NB4 (cell line): Measurements from ENCODE around the gene GDI2.

Experiments used
- DNase-seq: peaks from one replicate; pipeline ENCODE4 v3.0.0; 2010; ENCODE audit warnings: low read depth
- H3K4me3 ChIP-seq: one replicate; pipeline ENCODE4 v1.5.1; 2011; ENCODE audit warnings: mild to moderate bottlenecking, low read depth, low read length, moderate library complexity
- CTCF ChIP-seq: IDR thresholded peaks from one replicate; pipeline ENCODE4 v1.5.1; 2012; ENCODE audit warnings: low read depth, low read length
- MAX ChIP-seq: IDR thresholded peaks from 2 replicates; pipeline ENCODE4 v1.6.1; 2011; ENCODE audit warnings: low read depth, low read length
- MYC ChIP-seq: IDR thresholded peaks from 2 replicates; pipeline ENCODE4 v1.6.1; 2011; ENCODE audit warnings: low read depth, low read length
- POLR2A ChIP-seq: IDR thresholded peaks from 2 replicates; pipeline ENCODE4 v1.6.1; 2011; ENCODE audit warnings: mild to moderate bottlenecking; ENCODE audit not compliant: insufficient read length; ENCODE audit errors: extremely low read depth

Gene GDI2

DNA sequence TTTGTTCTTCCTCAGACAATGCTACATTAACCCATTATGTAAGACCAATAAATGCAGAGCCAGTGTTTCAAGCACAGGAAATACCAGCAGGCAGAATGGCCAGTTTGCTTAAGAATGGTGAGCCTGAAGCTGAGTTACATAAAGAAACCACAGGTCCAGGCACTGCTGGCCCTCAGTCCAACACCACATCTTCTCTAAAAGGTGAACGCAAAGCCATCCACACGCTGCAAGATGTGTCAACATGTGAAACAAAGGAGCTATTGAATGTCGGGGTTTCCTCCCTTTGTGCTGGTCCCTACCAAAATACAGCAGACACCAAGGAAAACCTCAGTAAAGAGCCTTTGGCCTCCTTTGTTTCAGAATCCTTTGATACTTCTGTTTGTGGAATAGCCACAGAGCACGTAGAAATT, 64.8 kb downstream of the GDI2 start:
- TF ChIP-seq MAX (no peak), CTCF (no peak), POLR2A (no peak), MYC (no peak)
- H3K4me3 ChIP-seq = no peak overlapping the region
- no peak for DNase-seq

DNA sequence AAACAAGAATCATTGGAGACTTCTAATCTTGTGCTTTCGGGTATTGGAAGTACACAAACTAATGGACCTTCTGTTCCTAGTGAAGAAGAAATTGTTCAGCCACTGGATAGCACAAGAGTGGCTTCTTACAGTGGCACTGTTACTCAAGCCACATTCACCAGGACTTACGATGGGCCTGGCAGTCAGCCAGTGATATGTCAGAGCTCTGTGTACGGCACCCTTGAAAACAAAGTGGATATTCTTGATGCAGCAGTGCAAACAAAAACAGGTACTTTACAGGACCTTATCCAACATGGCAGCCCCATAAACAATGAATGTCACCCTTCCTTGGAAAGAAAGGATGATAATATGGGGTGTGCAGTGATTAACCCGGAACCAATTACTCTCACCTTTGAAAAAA, 67.0 kb downstream of the GDI2 start:
- no peak for DNase-seq
- TF ChIP-seq CTCF = no peak
- no peak for TF ChIP-seq MAX
- TF ChIP-seq MYC = no peak
- TF ChIP-seq POLR2A = no peak

DNA sequence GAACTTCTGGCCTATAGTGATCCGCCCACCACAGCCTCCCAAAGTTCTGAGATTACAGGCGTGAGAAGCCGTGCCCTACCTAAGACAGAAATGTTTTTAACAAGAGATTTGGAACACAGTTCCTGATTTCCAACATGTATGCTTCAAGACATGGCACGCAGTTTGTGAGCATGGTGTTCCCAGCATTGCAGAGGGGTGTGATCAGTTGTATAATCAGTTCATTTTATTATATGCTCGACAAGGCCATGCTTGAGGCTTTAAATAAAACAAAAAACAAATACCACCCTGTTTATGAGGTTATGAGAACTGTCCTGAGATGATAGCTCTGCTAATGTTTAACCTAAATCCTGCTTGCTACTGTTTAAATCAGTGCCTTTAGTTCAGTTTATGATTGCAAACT, 68.4 kb downstream of the GDI2 start:
- TF ChIP-seq POLR2A (no peak), CTCF (no peak), MYC (no peak), MAX (no peak)
- DNase-seq = no peak
- H3K4me3 ChIP-seq = no peak overlapping the region

More for the DNA sequence above, 67.0 kb downstream of the GDI2 start:
- no peak overlapping the region for H3K4me3 ChIP-seq

DNA sequence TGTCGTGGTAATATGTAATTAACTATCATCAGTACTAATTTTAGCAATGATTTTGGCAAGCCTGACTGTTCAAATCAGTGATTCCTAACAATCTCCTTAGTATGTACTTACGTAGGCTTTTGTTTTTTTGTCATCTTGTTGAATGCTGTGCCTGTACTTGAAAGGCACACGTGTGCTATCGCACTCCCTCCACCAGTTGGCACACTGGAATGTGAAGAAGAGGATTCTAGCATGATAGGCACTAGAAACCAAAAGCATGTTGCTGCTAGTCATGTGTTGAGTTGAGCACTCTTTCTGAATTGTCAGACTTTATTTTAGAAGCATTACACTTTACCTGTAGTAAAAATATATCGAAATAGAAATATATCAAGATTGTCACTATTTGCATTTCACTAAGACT, 69.5 kb downstream of the GDI2 start:
- TF ChIP-seq CTCF (no peak), MAX (no peak), POLR2A (no peak), MYC (no peak)
- no peak overlapping the region for H3K4me3 ChIP-seq
- DNase-seq = no peak

DNA sequence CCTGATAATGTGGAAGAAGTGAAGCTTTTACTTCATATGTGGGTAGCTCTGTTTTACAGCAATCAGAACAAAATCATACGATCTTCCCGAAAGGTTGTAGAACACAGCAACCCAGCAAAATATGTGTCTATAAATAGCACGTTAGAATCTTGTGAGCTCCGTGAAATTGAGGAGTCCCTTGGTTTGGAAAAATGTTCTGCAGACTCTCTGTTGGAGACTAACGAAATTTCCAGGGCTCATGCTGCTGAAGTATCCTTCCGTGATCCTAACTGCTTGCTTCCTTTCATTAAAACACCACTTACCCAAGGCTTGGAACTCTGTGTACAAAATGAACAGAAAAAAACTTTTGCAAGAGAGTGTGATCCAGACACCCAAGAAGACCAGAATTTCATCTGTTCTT, 71.1 kb downstream of the GDI2 start:
- DNase-seq = no peak
- no peak for TF ChIP-seq CTCF
- no peak for TF ChIP-seq MYC
- no peak for TF ChIP-seq MAX
- TF ChIP-seq POLR2A = no peak
- no peak overlapping the region for H3K4me3 ChIP-seq

DNA sequence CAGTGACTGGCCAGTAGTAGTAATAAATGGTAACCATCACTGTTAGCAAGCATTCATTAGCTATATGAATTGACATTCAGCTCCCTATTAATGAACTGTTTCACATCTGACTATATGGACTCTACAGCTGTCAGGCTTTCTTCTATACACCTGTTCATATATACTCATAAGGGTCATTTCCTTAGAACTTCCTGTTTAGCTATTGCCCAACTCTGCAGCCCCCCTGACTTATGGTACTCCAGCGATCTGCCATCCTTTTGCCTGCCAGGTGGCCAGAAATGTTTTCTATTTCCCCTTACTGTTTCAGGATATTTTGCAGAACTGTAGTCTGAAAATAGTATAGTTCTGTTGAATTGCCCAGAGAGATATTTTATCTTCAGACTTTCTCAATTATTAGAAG, 72.0 kb downstream of the GDI2 start:
- DNase-seq = no peak
- H3K4me3 ChIP-seq = no peak overlapping the region
- TF ChIP-seq MYC (no peak), POLR2A (no peak), CTCF (no peak), MAX (no peak)
